ENCODE measurements around the gene LTBP3.
A peak's percentile ranks its signal among the peaks of the same experiment; 100 is the strongest.

LTBP3 gene

GRCh38 chr11:65502274-65502554 lies 55.9 kb downstream of the LTBP3 start:
- Histone ChIP-seq H3K56ac (ENCODE audit: low read length) (no peak overlapping the region), H3K9ac (ENCODE audit: low read length) (peak overlapping the region; percentile 99), H3K23ac (ENCODE audit: low read length) (no peak overlapping the region), H2BK15ac (replicated peaks; ENCODE audit: low read depth) (no peak overlapping the region), H2BK5ac (ENCODE audit: low read length) (no peak overlapping the region), H4K5ac (ENCODE audit: low read length) (no peak overlapping the region), H3K4me2 (ENCODE audit: low read length) (peak overlapping the region; percentile 73), H2AK5ac (ENCODE audit: low read length) (no peak overlapping the region), H3K79me1 (ENCODE audit: low read length) (peaks cover 1% of the 10 kb centered on the region), H2BK120ac (ENCODE audit: low read depth, low read length) (no peak overlapping the region), H3K4me3 (ENCODE audit: low read length) (peak overlapping the region; percentile 78), H3K4ac (ENCODE audit: low read depth, low read length) (no peak overlapping the region), H3K4me1 (ENCODE audit: control insufficient read depth, low read depth, low read length) (peaks cover 3% of the 10 kb centered on the region), H4K8ac (ENCODE audit: low read depth, low read length) (no peak overlapping the region), H3K36me3 (ENCODE audit: control insufficient read depth, insufficient read depth, low read length) (peaks cover 19% of the 10 kb centered on the region), H3K27ac (ENCODE audit: low read depth, low read length) (no peak overlapping the region), H3K27me3 (ENCODE audit: insufficient read depth, low read length, poor library complexity) (no peaks in the 10 kb centered on the region), H3K79me2 (ENCODE audit: control insufficient read depth, insufficient read depth, low read length) (peaks cover 70% of the 10 kb centered on the region), H3K18ac (ENCODE audit: low read length) (no peak overlapping the region)
- DNase-seq: no peak

- peaks cover 69% of the 10 kb centered on the region for H3K79me2 ChIP-seq (ENCODE audit: control insufficient read depth, insufficient read depth, low read length)
- peaks cover 19% of the 10 kb centered on the region for H3K36me3 ChIP-seq (ENCODE audit: control insufficient read depth, insufficient read depth, low read length)
- no peak overlapping the region for H4K5ac ChIP-seq (ENCODE audit: low read length)
- peak overlapping the region; percentile 78 for H3K4me3 ChIP-seq (ENCODE audit: low read length)
- no peaks in the 10 kb centered on the region for H3K27me3 ChIP-seq (ENCODE audit: insufficient read depth, low read length, poor library complexity)
- H3K27ac ChIP-seq (ENCODE audit: low read depth, low read length): no peak overlapping the region
- H3K4ac ChIP-seq (ENCODE audit: low read depth, low read length): no peak overlapping the region
- peaks cover 6% of the 10 kb centered on the region for H3K4me1 ChIP-seq (ENCODE audit: control insufficient read depth, low read depth, low read length)
- H2BK15ac ChIP-seq (replicated peaks; ENCODE audit: low read depth): no peak overlapping the region
- H3K56ac ChIP-seq (ENCODE audit: low read length): peak overlapping the region; percentile 88
- no peak overlapping the region for H2AK5ac ChIP-seq (ENCODE audit: low read length)
- peaks cover 2% of the 10 kb centered on the region for H3K79me1 ChIP-seq (ENCODE audit: low read length)
- H3K9ac ChIP-seq (ENCODE audit: low read length): peak overlapping the region; percentile 99
- H2BK5ac ChIP-seq (ENCODE audit: low read length): no peak overlapping the region
- H2BK120ac ChIP-seq (ENCODE audit: low read depth, low read length): no peak overlapping the region
- WGBS (ENCODE audit: extremely low coverage, insufficient coverage, low lambda C conversion rate): no CpG with 5 or more reads among the region's 3 CpGs
- H4K8ac ChIP-seq (ENCODE audit: low read depth, low read length): no peak overlapping the region
- no peak overlapping the region for H3K18ac ChIP-seq (ENCODE audit: low read length)
- peak; percentile 49 for DNase-seq
- H3K4me2 ChIP-seq (ENCODE audit: low read length): peak overlapping the region; percentile 73
- H3K23ac ChIP-seq (ENCODE audit: low read length): no peak overlapping the region
These were observed 56.5 kb downstream of the LTBP3 start for GRCh38 chr11:65501472-65502273.

GRCh38 chr11:65501186-65501471 lies 57.0 kb downstream of the LTBP3 start:
- H3K18ac ChIP-seq (ENCODE audit: low read length): no peak overlapping the region
- H3K23ac ChIP-seq (ENCODE audit: low read length): no peak overlapping the region
- WGBS (ENCODE audit: extremely low coverage, insufficient coverage, low lambda C conversion rate): no CpG with 5 or more reads among the region's 2 CpGs
- peaks cover 9% of the 10 kb centered on the region for H3K4me1 ChIP-seq (ENCODE audit: control insufficient read depth, low read depth, low read length)
- no peak overlapping the region for H2BK5ac ChIP-seq (ENCODE audit: low read length)
- H3K79me1 ChIP-seq (ENCODE audit: low read length): peaks cover 5% of the 10 kb centered on the region
- peak overlapping the region; percentile 73 for H3K4me2 ChIP-seq (ENCODE audit: low read length)
- no peak overlapping the region for H4K8ac ChIP-seq (ENCODE audit: low read depth, low read length)
- H3K79me2 ChIP-seq (ENCODE audit: control insufficient read depth, insufficient read depth, low read length): peaks cover 64% of the 10 kb centered on the region
- H3K27me3 ChIP-seq (ENCODE audit: insufficient read depth, low read length, poor library complexity): no peaks in the 10 kb centered on the region
- no peak overlapping the region for H3K4ac ChIP-seq (ENCODE audit: low read depth, low read length)
- H3K27ac ChIP-seq (ENCODE audit: low read depth, low read length): no peak overlapping the region
- H3K56ac ChIP-seq (ENCODE audit: low read length): peak overlapping the region; percentile 88
- peak overlapping the region; percentile 78 for H3K4me3 ChIP-seq (ENCODE audit: low read length)
- peak overlapping the region; percentile 99 for H3K9ac ChIP-seq (ENCODE audit: low read length)
- H2BK120ac ChIP-seq (ENCODE audit: low read depth, low read length): no peak overlapping the region
- peaks cover 18% of the 10 kb centered on the region for H3K36me3 ChIP-seq (ENCODE audit: control insufficient read depth, insufficient read depth, low read length)
- no peak overlapping the region for H2BK15ac ChIP-seq (replicated peaks; ENCODE audit: low read depth)
- H4K5ac ChIP-seq (ENCODE audit: low read length): no peak overlapping the region
- no peak for DNase-seq
- no peak overlapping the region for H2AK5ac ChIP-seq (ENCODE audit: low read length)

GRCh38 chr11:65500387-65501185 lies 57.6 kb downstream of the LTBP3 start:
- Histone ChIP-seq H3K56ac (ENCODE audit: low read length) (peak overlapping the region; percentile 88), H3K79me2 (ENCODE audit: control insufficient read depth, insufficient read depth, low read length) (peaks cover 59% of the 10 kb centered on the region), H2BK120ac (ENCODE audit: low read depth, low read length) (no peak overlapping the region), H3K9ac (ENCODE audit: low read length) (peak overlapping the region; percentile 99), H4K5ac (ENCODE audit: low read length) (no peak overlapping the region), H3K4me1 (ENCODE audit: control insufficient read depth, low read depth, low read length) (peaks cover 9% of the 10 kb centered on the region), H2AK5ac (ENCODE audit: low read length) (no peak overlapping the region), H3K4ac (ENCODE audit: low read depth, low read length) (no peak overlapping the region), H3K4me3 (ENCODE audit: low read length) (peak overlapping the region; percentile 78), H3K36me3 (ENCODE audit: control insufficient read depth, insufficient read depth, low read length) (peaks cover 14% of the 10 kb centered on the region), H3K4me2 (ENCODE audit: low read length) (peak overlapping the region; percentile 51), H3K27me3 (ENCODE audit: insufficient read depth, low read length, poor library complexity) (no peaks in the 10 kb centered on the region), H3K27ac (ENCODE audit: low read depth, low read length) (no peak overlapping the region), H3K18ac (ENCODE audit: low read length) (no peak overlapping the region), H2BK15ac (replicated peaks; ENCODE audit: low read depth) (no peak overlapping the region), H4K8ac (ENCODE audit: low read depth, low read length) (no peak overlapping the region), H3K79me1 (ENCODE audit: low read length) (peaks cover 5% of the 10 kb centered on the region), H2BK5ac (ENCODE audit: low read length) (no peak overlapping the region), H3K23ac (ENCODE audit: low read length) (peak overlapping the region; percentile 20)
- WGBS (ENCODE audit: extremely low coverage, insufficient coverage, low lambda C conversion rate): no CpG with 5 or more reads among the region's 20 CpGs
- peak; percentile 73 for DNase-seq

GRCh38 chr11:65499713-65500386 lies 58.3 kb downstream of the LTBP3 start:
- peak overlapping the region; percentile 51 for H3K4me2 ChIP-seq (ENCODE audit: low read length)
- peak overlapping the region; percentile 94 for H3K4me3 ChIP-seq (ENCODE audit: low read length)
- H3K79me2 ChIP-seq (ENCODE audit: control insufficient read depth, insufficient read depth, low read length): peaks cover 51% of the 10 kb centered on the region
- H3K4ac ChIP-seq (ENCODE audit: low read depth, low read length): no peak overlapping the region
- no peak overlapping the region for H2AK5ac ChIP-seq (ENCODE audit: low read length)
- no peak for DNase-seq
- H2BK15ac ChIP-seq (replicated peaks; ENCODE audit: low read depth): no peak overlapping the region
- no peaks in the 10 kb centered on the region for H3K27me3 ChIP-seq (ENCODE audit: insufficient read depth, low read length, poor library complexity)
- H2BK5ac ChIP-seq (ENCODE audit: low read length): no peak overlapping the region
- H4K8ac ChIP-seq (ENCODE audit: low read depth, low read length): no peak overlapping the region
- peaks cover 11% of the 10 kb centered on the region for H3K36me3 ChIP-seq (ENCODE audit: control insufficient read depth, insufficient read depth, low read length)
- no peak overlapping the region for H2BK120ac ChIP-seq (ENCODE audit: low read depth, low read length)
- no peak overlapping the region for H4K5ac ChIP-seq (ENCODE audit: low read length)
- H3K4me1 ChIP-seq (ENCODE audit: control insufficient read depth, low read depth, low read length): peaks cover 9% of the 10 kb centered on the region
- H3K27ac ChIP-seq (ENCODE audit: low read depth, low read length): no peak overlapping the region
- peaks cover 5% of the 10 kb centered on the region for H3K79me1 ChIP-seq (ENCODE audit: low read length)
- WGBS (ENCODE audit: extremely low coverage, insufficient coverage, low lambda C conversion rate): no CpG with 5 or more reads among the region's 3 CpGs
- peak overlapping the region; percentile 20 for H3K23ac ChIP-seq (ENCODE audit: low read length)
- peak overlapping the region; percentile 90 for H3K56ac ChIP-seq (ENCODE audit: low read length)
- peak overlapping the region; percentile 99 for H3K9ac ChIP-seq (ENCODE audit: low read length)
- no peak overlapping the region for H3K18ac ChIP-seq (ENCODE audit: low read length)

Measured in mesendoderm (in vitro differentiated cells).